ENCODE measurements around the gene SYVN1. TPM values are rescaled to one million over a fixed set of nuclear protein-coding genes. Genes with fewer than 3 reads are reported as not detected.

Gene SYVN1
- total RNA-seq, 1 experiment from 2014 or later, result 51.5 TPM

GRCh38 chr11:65100674-65101350 is 33.5 kb downstream of the SYVN1 start:
- Histone ChIP-seq H3K27me3 (ENCODE audit: insufficient read depth, low read depth) (no peaks in the 10 kb centered on the region), H3K9me2 (ENCODE audit: insufficient read depth) (no peaks in the 10 kb centered on the region), H3K79me2 (ENCODE audit: low read depth) (peaks cover 46% of the 10 kb centered on the region), H3K27ac (peak overlapping the region; percentile 71), H3F3A (ENCODE audit: insufficient read depth, low read depth) (peaks cover 32% of the 10 kb centered on the region), H4K20me1 (ENCODE audit: insufficient read depth) (no peaks in the 10 kb centered on the region; the same call in 1 of the 2 replicates), H3K4me1 (replicated peaks; ENCODE audit: insufficient read depth) (peaks cover 18% of the 10 kb centered on the region), H3K9me3 (ENCODE audit: insufficient read depth, low read depth) (no peaks in the 10 kb centered on the region), H3K36me3 (ENCODE audit: low read depth) (peaks cover 11% of the 10 kb centered on the region; the same call in 1 of the 2 replicates), H2AFZ (no peak overlapping the region), H3K4me2 (peak overlapping the region; percentile 37), H3K4me3 (no peak overlapping the region)
- TF ChIP-seq CTCF (conservative IDR thresholded peaks at IDR 0.05) (peak; percentile 50), EZH2 (IDR thresholded peaks at IDR 0.05; ENCODE audit: low read depth) (no peak)
- intact Hi-C loops (cut with micrococcal nuclease; ENCODE audit: unreplicated experiment), result no loop called here
- BruUV-seq (replicated peaks), result no TSS peak
- DNase-seq, result no peak
- POLR2A ChIA-PET (ENCODE audit: unreplicated experiment), result interaction anchor here (0.6 kb wide), 1 partner anchor 15 kb away, joined by 3 read pairs; no protein-coding TSS in a partner anchor
- CTCF ChIA-PET, result no interaction called here

- Histone ChIP-seq H3K4me1 (replicated peaks; ENCODE audit: insufficient read depth) (peaks cover 22% of the 10 kb centered on the region), H3F3A (ENCODE audit: insufficient read depth, low read depth) (peaks cover 46% of the 10 kb centered on the region), H3K4me3 (peak overlapping the region; percentile 85), H3K27ac (no peak overlapping the region), H3K9me3 (ENCODE audit: insufficient read depth, low read depth) (no peaks in the 10 kb centered on the region), H3K4me2 (peak overlapping the region; percentile 99), H4K20me1 (ENCODE audit: insufficient read depth) (no peaks in the 10 kb centered on the region; the same call in 1 of the 2 replicates), H3K9me2 (ENCODE audit: insufficient read depth) (no peaks in the 10 kb centered on the region), H3K79me2 (ENCODE audit: low read depth) (peaks cover 29% of the 10 kb centered on the region), H2AFZ (peak overlapping the region; percentile 87; the same call in 1 of the 2 replicates), H3K27me3 (ENCODE audit: insufficient read depth, low read depth) (no peaks in the 10 kb centered on the region), H3K36me3 (ENCODE audit: low read depth) (peaks cover 11% of the 10 kb centered on the region; the same call in 1 of the 2 replicates)
- ChIA-PET CTCF (interaction anchor here (0.6 to 0.7 kb wide), 2 partner anchors 181 to 252 kb away, joined by 3 to 12 read pairs; no protein-coding TSS in a partner anchor), POLR2A (ENCODE audit: unreplicated experiment) (interaction anchor here (0.5 to 0.7 kb wide), 4 partner anchors 12 to 195 kb away, joined by 3 to 20 read pairs (median 11); no protein-coding TSS in a partner anchor)
- BruUV-seq (replicated peaks), result TSS peak; percentile 31
- no peak for TF ChIP-seq CTCF (conservative IDR thresholded peaks at IDR 0.05)
- no peak for TF ChIP-seq EZH2 (IDR thresholded peaks at IDR 0.05; ENCODE audit: low read depth)
- DNase-seq, result no peak
- intact Hi-C loops (cut with micrococcal nuclease; ENCODE audit: unreplicated experiment), result loop anchor here (1.0 to 5.0 kb wide), 2 partner anchors 13 to 55 kb away; partner anchors contain the start of genes CDCA5, SAC3D1 and ZFPL1
Observed at GRCh38 chr11:65096926-65097325, 37.4 kb downstream of the SYVN1 start.

GRCh38 chr11:65095974-65096806 is 38.1 kb downstream of the SYVN1 start, which contains the start of gene VPS51:
Gene VPS51 (plus strand): TSS chr11:65096214. CDS start chr11:65096251, 37 bp downstream.
- Histone ChIP-seq H3K27me3 (ENCODE audit: insufficient read depth, low read depth) (no peaks in the 10 kb centered on the region), H3K4me1 (replicated peaks; ENCODE audit: insufficient read depth) (peaks cover 20% of the 10 kb centered on the region), H3K4me3 (peak within 1 kb of the TSS; percentile 85), H3K9me3 (ENCODE audit: insufficient read depth, low read depth) (no peaks in the 10 kb centered on the region), H2AFZ (peak within 1 kb of the TSS; percentile 87), H3K36me3 (ENCODE audit: low read depth) (peaks cover 11% of the 10 kb centered on the region; the same call in 1 of the 2 replicates), H4K20me1 (ENCODE audit: insufficient read depth) (no peaks in the 10 kb centered on the region; the same call in 1 of the 2 replicates), H3K4me2 (peak within 1 kb of the TSS; percentile 99), H3K79me2 (ENCODE audit: low read depth) (peaks cover 29% of the 10 kb centered on the region), H3K9me2 (ENCODE audit: insufficient read depth) (no peaks in the 10 kb centered on the region), H3F3A (ENCODE audit: insufficient read depth, low read depth) (peaks cover 40% of the 10 kb centered on the region), H3K27ac (peak within 1 kb of the TSS; percentile 63)
- DNase-seq, result peak; percentile 84 to 89
- TSS peak; percentile 93 for BruUV-seq (replicated peaks)
- CTCF ChIA-PET, result interaction anchor here (0.5 to 0.7 kb wide), 3 partner anchors 89 to 251 kb away, joined by 3 to 12 read pairs (median 5); no protein-coding TSS in a partner anchor
- POLR2A ChIA-PET (ENCODE audit: unreplicated experiment), result interaction anchor here (0.6 to 0.7 kb wide), 4 partner anchors 11 to 795 kb away, joined by 3 to 20 read pairs (median 11); no protein-coding TSS in a partner anchor
- TF ChIP-seq EZH2 (IDR thresholded peaks at IDR 0.05; ENCODE audit: low read depth) (no peak), CTCF (conservative IDR thresholded peaks at IDR 0.05) (no peak)
- intact Hi-C loops (cut with micrococcal nuclease; ENCODE audit: unreplicated experiment), result loop anchor here (1.0 to 5.0 kb wide), 2 partner anchors 12 to 54 kb away; partner anchors contain the start of genes CDCA5, SAC3D1 and ZFPL1
